Omental fat pad (tissue), 4 donors: Measurements from ENCODE around the gene SMARCB1. TPM values are rescaled to one million over a fixed set of nuclear protein-coding genes. Genes with fewer than 3 reads are reported as not detected.

Source experiments
- ATAC-seq: fragments of 150-250 bp; one replicate; pipeline ENCODE4 v1.9.1; 2016; ENCODE audit warnings: mild to moderate bottlenecking, moderate library complexity; ENCODE audit not compliant: low FRiP score
- DNase-seq: peaks from one replicate; pipeline ENCODE4 v3.0.0-alpha.2; 2019; ENCODE audit warnings: low spot score
- total RNA-seq, 4 donors: library from RNA; depleted of rRNA; stranded (reverse); fragments of >200 nt; gene quantifications; one replicate each; pipeline ENCODE4 v1.1.0, GENCODE V29; 2016
- TF ChIP-seq, protein P1 (sequence below), 3 donors: fragments of 450-650 bp; IDR thresholded peaks; one replicate each; pipeline ENCODE4 v1.5.1; 2016 to 2017; ENCODE audit warnings: antibody characterized with exemption in 3 of 3, mild to moderate bottlenecking in 3 of 3, moderate library complexity in 2 of 3

Gene SMARCB1
- total RNA-seq, 4 donors from 2014 or later: 38.8 to 50.9 (median 47.6) TPM

DNA sequence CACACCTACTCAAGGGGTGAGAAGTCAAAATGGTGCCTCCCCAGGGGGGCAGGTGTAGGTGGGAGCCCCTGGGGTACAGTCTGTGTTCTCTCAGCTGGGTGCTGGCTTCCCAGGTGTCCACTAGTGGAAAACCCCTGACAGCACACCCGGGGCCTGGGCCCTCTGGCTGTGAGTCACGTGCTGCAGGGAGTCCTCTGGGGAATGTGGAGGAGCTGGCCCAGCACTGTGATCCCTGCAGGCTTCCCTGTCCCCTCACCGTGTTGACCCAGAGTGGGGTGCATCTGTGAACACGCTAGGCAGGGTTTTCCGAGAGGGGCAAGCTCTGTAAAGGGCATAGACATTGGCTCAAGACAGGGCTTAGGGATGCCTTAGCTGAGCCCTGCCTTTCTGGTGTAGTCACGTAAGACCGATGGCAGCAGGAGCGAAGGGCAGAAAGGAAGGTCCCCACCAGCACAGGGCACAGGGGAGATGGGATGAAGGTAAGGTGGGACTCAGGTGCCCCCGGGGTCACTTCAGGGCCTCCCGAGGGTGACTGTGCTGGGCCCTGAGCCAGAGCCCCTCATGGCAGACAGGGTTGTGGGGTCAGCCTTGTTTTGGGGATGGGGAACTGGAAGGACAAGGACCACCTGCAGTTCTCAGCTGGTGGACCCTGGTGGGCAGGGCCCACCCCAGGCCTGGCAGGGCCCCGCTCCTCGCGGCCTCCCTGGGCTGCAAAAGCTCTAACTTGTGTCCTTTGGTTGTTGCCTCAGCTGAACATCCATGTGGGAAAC is 37.9 kb downstream of the SMARCB1 start:
- DNase-seq (no peak), ATAC-seq (no peak)
- TF ChIP-seq, protein P1, sequence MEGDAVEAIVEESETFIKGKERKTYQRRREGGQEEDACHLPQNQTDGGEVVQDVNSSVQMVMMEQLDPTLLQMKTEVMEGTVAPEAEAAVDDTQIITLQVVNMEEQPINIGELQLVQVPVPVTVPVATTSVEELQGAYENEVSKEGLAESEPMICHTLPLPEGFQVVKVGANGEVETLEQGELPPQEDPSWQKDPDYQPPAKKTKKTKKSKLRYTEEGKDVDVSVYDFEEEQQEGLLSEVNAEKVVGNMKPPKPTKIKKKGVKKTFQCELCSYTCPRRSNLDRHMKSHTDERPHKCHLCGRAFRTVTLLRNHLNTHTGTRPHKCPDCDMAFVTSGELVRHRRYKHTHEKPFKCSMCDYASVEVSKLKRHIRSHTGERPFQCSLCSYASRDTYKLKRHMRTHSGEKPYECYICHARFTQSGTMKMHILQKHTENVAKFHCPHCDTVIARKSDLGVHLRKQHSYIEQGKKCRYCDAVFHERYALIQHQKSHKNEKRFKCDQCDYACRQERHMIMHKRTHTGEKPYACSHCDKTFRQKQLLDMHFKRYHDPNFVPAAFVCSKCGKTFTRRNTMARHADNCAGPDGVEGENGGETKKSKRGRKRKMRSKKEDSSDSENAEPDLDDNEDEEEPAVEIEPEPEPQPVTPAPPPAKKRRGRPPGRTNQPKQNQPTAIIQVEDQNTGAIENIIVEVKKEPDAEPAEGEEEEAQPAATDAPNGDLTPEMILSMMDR (IDR thresholded peaks at IDR 0.05): no peak

DNA sequence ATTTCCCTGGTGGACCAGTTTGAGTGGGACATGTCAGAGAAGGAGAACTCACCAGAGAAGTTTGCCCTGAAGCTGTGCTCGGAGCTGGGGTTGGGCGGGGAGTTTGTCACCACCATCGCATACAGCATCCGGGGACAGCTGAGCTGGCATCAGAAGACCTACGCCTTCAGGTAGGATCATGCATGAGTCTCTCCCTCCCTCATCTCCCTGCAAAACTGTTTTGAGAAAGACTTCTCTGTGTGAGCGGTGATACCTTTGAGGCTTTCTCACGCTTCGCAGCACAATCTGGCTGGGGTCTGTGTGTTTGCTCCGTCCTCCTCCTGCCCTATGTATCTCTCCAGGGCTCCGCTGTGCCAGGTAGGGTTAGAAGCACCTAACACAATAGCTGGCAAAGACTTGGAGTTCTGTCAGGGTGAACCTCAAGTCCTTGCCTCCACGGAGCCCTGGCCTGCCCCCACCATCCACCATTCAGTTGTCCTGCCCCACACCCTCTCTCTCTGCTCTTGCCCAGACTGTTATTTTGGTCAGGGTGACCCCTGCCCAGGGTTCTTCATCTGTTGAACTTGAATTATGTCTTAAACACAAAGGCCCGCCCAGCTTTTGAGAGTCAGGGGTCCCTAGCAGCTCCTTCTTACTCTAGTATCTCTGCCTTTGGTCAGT is 38.6 kb downstream of the SMARCB1 start:
- ATAC-seq: no peak
- TF ChIP-seq, protein P1 (IDR thresholded peaks at IDR 0.05): no peak
- DNase-seq: no peak

DNA sequence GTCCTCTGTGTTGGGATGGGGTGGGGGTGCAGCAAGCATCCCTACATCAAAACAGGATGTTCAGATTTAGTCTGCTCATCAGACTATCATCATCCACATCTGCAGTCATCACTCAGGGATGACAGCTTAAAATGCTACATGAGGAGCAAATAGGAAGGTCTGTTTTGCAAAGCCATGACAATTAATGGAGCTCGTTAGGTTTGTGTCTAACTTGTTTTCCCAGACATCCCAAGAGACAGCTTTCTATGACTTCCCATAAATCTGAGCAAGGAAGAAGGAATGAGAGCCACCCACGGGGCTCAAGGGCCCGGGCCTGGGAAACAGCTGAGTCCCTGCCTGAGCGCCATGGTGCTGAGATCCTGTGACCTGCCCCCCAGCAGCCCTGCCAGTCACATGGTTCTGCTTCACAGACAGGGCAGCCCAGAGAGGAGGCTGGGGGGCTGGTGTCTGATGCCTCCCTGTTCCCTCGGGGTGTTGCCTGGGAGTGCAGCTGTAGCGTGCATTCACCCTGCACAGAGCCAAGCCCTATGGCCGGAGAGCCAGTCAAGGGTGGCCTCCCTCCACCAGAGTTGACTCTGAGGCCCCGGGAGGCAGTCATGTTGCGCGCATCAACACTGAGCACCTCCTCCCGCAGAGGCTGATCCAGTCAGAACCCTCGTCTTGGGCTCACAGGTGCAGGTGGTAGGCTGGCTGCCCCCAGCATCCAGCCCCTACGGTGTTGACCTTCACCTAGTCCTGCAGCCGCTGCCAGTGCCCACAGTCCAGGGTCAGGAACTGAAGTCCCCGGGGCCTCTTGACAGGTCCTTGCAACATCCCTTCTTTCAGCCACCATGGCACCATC is 40.0 kb downstream of the SMARCB1 start:
- ATAC-seq (no peak), DNase-seq (no peak)
- TF ChIP-seq, protein P1 (IDR thresholded peaks at IDR 0.05): no peak

DNA sequence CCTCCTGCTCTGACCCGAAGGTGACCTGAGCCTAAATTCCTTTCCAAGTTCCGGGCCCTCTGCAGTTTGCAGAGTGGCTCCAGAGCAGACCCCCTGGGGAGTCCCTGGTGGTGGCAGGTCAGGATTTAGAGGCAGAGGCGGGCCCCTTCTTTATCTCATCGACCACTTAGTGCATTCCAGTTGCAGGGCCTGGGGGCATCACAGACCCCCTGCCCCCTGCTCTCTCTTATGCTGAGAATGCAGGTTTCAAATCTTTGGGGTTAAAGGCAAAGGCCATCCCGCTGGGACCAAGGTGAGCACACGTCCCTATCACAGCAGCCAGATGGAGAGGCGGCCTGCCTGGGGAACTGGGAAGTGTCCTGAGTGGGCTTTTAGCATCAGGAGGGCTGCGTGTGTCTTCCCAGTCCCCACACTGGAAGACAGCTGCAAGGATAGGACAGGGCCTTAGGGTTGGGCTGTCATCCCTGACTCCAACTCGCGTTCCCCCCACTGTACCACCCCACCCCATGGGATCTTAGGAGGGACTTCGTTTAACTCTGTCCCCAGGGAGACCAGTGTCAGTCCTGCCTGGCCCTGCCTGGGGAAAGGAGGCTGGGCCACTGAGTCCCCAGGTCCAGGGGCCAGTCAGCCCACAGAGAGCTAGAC is 40.7 kb downstream of the SMARCB1 start:
- no peak for ATAC-seq
- TF ChIP-seq, protein P1 (IDR thresholded peaks at IDR 0.05): no peak
- DNase-seq: no peak

DNA sequence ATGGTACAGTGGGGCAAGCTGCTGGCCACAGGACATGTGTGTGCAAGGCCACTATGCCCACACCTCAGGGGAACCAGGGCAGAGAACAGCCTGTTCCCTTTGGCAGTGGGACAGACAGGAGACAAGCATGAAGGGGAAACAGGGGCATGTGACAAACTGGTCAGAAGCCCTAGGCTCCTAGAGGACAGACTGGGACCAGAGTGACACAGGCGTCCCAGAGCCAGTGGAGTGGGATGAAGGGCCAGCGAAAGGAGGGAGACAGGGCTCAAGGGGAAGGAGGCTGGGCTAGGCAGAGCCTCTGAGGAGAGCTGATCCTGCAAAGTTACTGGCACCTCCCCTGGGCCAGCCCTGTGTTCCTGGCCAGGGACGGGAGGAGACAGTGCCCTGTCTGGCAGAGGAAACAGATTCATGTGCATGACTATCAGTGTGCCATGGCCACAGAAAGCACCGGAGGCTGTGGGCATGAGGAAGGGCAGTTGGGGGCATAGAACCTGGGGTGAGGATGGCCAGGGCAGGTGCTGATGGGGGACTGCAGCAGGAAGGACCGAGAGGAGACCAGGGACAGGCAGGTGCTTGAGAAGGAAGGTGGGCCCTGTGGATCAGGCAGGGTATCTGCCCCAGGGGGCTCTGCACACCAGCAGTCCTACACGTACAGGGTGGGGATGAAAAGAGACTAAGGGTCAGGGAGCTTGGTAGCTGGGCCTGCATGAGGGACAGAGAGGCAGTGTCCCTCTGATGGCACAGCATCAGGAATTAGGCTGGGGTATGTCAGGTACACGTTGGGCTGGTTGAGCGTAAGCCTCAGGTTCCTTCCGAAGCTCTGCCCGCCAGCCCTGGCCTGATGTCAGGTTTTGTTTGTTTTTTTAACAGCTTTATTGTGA is 42.3 kb downstream of the SMARCB1 start:
- DNase-seq: no peak

More for the DNA sequence above, 42.3 kb downstream of the SMARCB1 start:
- TF ChIP-seq, protein P1 (IDR thresholded peaks at IDR 0.05): no peak
- no peak for ATAC-seq
